Cardiac septum (tissue), 1 donor: ENCODE measurements around the gene SIRPA. TPM values are rescaled to one million over a fixed set of nuclear protein-coding genes. Genes with fewer than 3 reads are reported as not detected.

Experiments used
- DNase-seq: peaks from one replicate; pipeline ENCODE4 v3.0.0-alpha.2; 2020; ENCODE audit warnings: low spot score
- intact Hi-C: fragments of 100-400 bp; cut with DNase I; formaldehyde crosslinking; loops from one replicate; pipeline ENCODE4 v1.14.0; 2022
- total RNA-seq: library from RNA; stranded (reverse); fragmentation: NEBNext Ultra II Directional; extraction: Animal tissue kit (Norgen Biotek cat#: 25700); gene quantifications from one replicate; pipeline ENCODE4 v1.2.1, GENCODE V29; 2021
- donor health status: DM: no; HTN: no; CAD: no.

Gene SIRPA
- total RNA-seq, 1 donor from 2014 or later, result 45.8 TPM

DNA sequence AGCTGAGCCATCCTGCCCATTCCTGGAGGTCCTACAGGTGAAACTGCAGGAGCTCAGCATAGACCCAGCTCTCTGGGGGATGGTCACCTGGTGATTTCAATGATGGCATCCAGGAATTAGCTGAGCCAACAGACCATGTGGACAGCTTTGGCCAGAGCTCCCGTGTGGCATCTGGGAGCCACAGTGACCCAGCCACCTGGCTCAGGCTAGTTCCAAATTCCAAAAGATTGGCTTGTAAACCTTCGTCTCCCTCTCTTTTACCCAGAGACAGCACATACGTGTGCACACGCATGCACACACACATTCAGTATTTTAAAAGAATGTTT lies 44.0 kb downstream of the SIRPA start:
- intact Hi-C loops, result no loop called here
- peak; percentile 66 for DNase-seq

DNA sequence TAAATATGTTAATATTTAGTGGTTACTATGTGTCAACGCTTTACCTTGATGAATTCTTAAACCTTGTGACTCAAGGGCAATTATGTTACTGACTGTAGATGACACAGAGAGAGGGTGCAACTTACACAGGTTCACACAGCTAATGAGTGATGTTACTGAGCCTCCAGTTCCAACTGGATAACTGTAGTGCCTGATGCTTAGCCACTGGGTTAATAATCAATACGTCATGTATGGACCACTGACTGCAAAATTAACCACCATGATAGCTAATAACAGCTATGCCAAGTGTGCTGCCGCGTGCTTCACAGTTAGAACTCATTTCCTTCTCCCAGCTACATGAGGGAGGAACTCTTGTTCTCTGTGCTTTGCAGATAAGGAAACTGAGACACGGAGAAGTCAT lies 45.4 kb downstream of the SIRPA start:
- intact Hi-C loops, result no loop called here
- DNase-seq, result peak; percentile 20

DNA sequence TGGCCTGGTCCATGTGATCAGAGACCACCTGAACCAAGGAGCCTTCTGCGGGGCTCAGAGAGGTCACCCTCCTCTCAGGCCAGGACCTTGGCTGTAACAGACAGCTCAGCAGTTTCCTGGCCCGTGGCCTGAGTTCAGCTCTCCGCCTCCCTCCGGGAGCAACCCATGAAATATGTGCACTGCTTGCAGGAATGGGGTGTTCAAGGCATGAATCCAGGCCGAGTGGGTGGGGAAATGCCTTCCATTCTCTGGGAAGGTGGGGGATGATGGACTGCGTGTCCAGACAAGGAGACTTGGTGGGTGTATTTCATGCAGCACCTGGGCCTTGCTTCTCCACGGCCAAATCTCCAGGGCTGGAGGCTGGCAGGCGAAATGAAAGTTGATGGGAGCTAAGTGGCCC lies 46.0 kb downstream of the SIRPA start:
- DNase-seq, result peak; percentile 68
- intact Hi-C loops, result no loop called here

- no peak for DNase-seq
- intact Hi-C loops, result no loop called here
Measured at GRCh38 chr20:1942061-1942460, 46.9 kb downstream of the SIRPA start.

DNA sequence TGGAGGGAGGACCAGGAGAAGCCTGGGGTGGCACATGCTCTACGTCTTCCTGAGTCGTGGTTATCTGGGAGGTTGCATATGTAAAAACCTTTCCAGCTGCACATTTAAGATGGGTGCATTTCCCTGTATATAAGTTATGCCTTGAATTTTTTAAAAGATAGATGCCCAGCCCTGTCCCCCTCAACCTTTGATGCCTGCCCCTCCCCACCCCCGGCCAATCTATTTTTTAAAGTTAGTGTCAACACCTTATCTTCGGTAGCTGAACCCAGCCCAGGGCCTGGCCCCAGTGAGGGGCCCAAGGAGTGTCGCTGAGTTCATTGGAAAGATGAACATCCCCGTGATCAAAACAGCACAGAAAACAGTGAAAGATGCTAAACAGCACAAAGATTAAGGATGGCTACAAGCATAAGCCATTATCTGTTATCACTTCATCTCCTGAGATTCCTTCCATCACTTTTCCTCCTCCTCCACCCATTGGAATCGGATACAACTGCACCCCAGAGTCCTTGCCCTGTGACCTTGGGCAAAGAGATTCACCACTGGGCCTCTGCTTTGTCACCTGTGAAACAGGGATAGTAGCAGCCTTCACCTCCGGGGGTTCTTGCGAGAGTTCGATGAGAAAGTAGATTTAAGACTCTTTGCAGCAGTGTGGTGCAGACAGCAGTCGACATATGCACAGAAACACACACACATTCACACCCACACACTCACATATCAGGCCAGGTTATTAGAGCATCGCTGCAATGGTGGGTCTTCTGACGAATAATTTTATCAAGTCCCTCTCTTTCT lies 47.5 kb downstream of the SIRPA start:
- DNase-seq, result peak; percentile 41
- intact Hi-C loops, result no loop called here

GRCh38 chr20:1943275-1944002 lies 48.2 kb downstream of the SIRPA start:
- intact Hi-C loops, result no loop called here
- DNase-seq, result peak; percentile 36

DNA sequence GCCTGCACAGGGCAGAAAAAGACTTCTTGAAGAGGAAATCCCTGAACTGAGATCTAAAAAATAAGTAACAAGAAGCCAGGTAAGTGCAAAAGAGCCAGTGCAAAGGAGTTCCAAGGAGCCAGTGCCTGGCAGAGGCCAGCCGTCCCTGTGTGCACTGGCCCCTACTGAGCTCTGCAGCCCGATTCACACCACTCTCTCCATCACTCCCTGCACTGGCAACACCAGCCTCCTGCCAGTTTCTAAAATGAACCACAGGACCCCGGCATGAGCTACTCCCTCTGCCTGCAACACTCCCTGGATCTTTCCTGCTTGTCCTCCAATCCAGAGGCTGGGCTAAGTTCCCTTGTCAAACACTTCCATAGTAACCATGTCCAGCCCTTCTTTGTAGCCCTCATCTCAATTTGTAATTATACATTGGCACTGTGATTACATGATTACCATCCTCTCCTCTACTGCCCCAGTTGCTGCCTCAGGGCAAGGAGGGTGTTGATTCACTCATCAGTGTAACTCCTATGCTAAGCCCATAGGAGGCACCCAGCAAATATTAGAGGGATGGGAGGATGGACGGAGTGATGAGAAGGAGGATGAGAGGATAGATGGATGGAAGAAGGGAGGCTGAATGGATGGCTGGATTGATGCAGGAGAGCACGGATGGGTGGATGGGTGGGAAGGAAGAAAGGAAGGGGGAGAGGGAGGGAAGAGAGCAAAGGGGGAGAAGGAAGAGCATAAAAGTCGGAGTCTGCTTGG lies 49.3 kb downstream of the SIRPA start:
- intact Hi-C loops, result no loop called here
- peak; percentile 27 for DNase-seq

GRCh38 chr20:1945134-1945618 lies 50.0 kb downstream of the SIRPA start:
- DNase-seq, result peak; percentile 83
- intact Hi-C loops, result no loop called here

DNA sequence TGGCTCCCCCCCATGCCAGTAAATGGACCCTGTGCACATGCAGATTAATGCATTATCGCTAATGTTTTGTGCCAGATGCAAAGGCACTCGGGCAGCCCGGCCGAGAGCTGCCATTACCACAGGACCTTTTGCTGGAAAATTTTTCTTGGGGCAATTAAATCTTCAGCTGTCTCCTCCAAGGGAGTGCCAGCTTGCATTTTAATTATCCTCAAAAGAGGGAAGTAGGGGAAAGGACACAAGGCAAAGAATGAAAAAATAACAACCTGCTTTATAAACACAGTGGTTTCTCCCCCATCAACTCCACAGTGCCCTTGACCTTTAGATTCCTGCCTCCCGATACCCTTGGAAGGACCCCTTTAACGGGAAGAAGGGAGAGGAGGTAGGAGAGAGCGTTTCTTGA lies 50.5 kb downstream of the SIRPA start:
- peak; percentile 26 for DNase-seq
- intact Hi-C loops, result no loop called here

DNA sequence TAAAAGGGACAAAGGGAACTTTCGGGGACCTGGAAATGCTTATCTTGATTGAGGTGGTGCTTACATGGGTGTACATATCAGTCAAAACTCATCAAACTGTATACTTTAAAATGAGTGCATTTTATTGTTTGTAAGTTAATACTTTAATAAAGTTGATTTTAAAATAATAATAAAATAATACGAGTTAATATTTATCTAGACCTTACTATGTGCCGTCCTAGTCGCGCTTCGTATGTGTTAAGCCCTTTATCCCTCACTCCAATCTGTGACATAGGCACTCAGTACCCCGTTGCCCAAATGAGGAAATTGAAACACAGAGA lies 51.2 kb downstream of the SIRPA start:
- intact Hi-C loops, result no loop called here
- peak; percentile 61 for DNase-seq

DNA sequence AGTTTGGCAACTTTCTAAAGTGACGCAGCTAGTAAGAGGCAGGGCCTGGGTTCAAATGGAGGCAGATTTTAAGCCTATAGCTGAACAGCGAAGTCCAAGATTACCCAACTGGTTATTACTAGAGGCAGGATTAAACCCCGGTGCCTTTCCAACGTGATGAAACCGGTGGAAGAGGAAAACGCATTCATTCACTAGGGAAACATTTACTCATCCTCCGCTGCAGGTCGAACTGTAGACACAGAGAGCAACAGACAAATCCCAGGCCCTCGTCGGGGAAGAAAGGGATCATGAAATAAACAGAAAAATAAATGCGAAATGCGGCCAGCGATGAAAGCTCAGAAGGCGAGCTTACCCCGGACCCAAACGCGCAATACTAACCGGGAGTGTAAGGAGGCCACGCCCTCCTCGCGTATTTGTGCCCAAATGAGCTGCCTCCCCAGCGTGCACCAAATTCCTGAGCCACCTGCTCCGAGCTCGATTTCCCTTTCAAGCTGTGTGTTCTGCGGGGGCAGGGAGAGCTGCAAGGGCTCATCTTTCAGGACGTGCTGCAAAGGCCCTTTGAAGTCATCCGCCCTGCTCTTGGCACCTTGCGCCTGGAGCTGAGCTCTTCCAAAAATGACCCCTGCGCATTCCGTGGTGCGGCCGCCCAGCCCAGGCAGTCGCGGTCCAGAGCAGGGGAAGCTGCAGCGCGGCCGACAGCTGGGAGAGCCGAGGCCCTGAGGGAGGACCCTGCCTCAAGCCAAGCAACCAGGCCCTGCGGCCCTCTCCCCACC lies 51.7 kb downstream of the SIRPA start:
- intact Hi-C loops, result no loop called here
- DNase-seq, result peak; percentile 74

- intact Hi-C loops, result no loop called here
Measured at GRCh38 chr20:1947535-1947846, 52.3 kb downstream of the SIRPA start.

GRCh38 chr20:1949347-1950100 lies 54.3 kb downstream of the SIRPA start:
- intact Hi-C loops, result no loop called here
- peak; percentile 44 for DNase-seq

More at GRCh38 chr20:1947535-1947846, 52.3 kb downstream of the SIRPA start:
- DNase-seq, result no peak

GRCh38 chr20:1950836-1951235 lies 55.6 kb downstream of the SIRPA start:
- DNase-seq, result peak; percentile 29
- intact Hi-C loops, result no loop called here

DNA sequence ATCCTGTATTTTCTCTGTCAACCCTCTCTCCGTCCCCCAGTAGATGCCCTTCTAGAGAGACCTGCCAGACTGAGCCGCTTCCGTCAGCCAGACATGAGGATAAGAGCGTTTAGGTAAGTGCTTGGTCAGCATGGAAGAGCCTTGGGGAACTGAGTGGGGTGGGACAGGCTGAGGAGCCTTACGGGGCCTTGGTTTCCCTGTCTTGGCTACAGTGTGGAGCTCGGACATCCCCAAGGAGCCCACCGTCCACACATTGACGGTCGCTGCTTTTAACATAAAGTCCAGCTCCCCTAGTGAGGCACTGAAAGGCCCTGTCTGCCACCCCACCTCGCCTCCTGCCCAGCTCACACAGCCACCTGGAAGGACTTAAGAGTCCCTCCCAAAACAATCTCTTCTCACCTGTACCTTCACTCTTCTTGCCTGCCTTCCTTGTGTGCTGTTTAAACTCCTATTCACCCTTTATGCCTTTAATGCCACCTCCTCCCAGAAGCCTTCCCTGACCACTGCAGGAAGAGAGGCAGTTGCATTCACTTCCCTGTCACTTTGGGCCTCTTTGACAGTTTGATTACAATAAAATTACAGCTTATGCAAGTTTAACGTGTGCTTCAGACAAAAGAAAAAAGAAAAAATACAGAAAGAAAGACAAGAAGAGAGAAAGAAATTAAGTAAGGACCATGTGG lies 56.4 kb downstream of the SIRPA start:
- intact Hi-C loops, result no loop called here

GRCh38 chr20:1952737-1953530 lies 57.7 kb downstream of the SIRPA start:
- no peak for DNase-seq
- intact Hi-C loops, result no loop called here

More for the DNA sequence above, 56.4 kb downstream of the SIRPA start:
- peak; percentile 26 for DNase-seq

DNA sequence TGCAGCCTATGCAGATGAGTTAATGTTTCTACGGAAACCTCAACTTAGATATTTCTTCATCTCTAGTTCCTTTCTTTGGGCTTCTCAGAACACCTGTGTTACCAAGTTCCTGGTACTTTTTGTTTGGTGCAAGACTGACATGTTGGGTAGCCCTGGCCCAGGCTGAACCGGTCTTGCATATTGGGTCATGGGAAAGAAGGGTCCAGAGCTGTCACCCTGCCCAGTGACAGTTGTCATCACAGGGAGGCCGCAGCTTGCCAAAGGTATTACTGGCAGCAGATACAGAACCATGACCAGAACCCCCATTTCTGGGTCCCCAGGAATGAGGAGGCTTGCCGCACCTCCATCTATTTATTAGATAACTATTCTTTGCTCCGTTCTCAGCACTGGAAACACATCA lies 58.4 kb downstream of the SIRPA start:
- intact Hi-C loops, result no loop called here
- DNase-seq, result no peak

- intact Hi-C loops, result no loop called here
- no peak for DNase-seq
Measured at GRCh38 chr20:1955217-1955616, 60.0 kb downstream of the SIRPA start.
